WERI-Rb-1 (cell line): ENCODE measurements around the gene IQCM.
"Not testable (repeated sequence)": the region's sequence is repeated elsewhere in the genome, so short reads cannot be mapped to it uniquely, and the experiment has no call there.

ENCODE experiments used
- DNase-seq: peaks from one replicate; pipeline ENCODE4 v3.0.0-alpha.2; 2020
- H3K27ac ChIP-seq: fragments of 250-450 bp; sonication (Bioruptor Pico); 2 replicates; pipeline ENCODE4 v1.5.1; 2020; ENCODE audit warnings: mild to moderate bottlenecking, moderate library complexity
- H3K27me3 ChIP-seq: fragments of 250-450 bp; sonication (Bioruptor Pico); 2 replicates; pipeline ENCODE4 v1.5.1; 2021; ENCODE audit warnings: mild to moderate bottlenecking, low read depth, moderate library complexity; ENCODE audit not compliant: insufficient read depth, severe bottlenecking
- H3K36me3 ChIP-seq: fragments of 250-450 bp; sonication (Bioruptor Pico); 2 replicates; pipeline ENCODE4 v1.5.1; 2020; ENCODE audit warnings: mild to moderate bottlenecking, moderate library complexity
- H3K4me3 ChIP-seq: 2 replicates; pipeline ENCODE4 v1.5.1; 2011; ENCODE audit warnings: low read depth, mild to moderate bottlenecking, control low read depth, low read length
- H3K9me3 ChIP-seq: fragments of 250-450 bp; sonication (Bioruptor Pico); 2 replicates; pipeline ENCODE4 v1.5.1; 2021; ENCODE audit warnings: mild to moderate bottlenecking, moderate library complexity; ENCODE audit not compliant: severe bottlenecking
- CTCF ChIP-seq: IDR thresholded peaks from 2 replicates; pipeline ENCODE4 v1.5.1; 2011; ENCODE audit warnings: low read depth, mild to moderate bottlenecking, control low read depth, inconsistent platforms, low read length

IQCM gene

GRCh38 chr4:149345424-149345823, 470.2 kb downstream of the IQCM start:
- Histone ChIP-seq H3K9me3 (no peaks in the 10 kb centered on the region), H3K36me3 (no peaks in the 10 kb centered on the region), H3K4me3 (no peak overlapping the region), H3K27ac (no peak overlapping the region), H3K27me3 (no peaks in the 10 kb centered on the region)
- no peak for TF ChIP-seq CTCF
- DNase-seq = no peak

DNA sequence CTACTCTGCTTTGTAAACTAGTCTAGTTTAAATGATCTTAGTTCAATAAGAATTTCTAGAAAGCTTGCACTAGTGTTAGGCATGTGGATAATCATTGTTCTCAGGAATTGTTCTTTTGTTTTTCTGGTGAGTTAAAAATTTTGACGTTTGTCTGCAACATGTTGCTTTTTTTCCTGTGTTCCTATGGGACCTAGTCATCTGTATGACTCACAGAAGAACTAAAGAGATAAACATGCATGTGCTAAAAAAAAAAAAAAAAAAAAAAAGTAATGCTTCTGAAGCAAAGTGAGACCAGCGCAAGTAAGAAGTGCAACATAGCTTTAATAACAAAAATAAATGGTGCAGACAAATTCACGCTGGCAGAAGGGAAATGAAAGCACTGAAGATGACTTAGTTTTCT, 471.2 kb downstream of the IQCM start:
- H3K9me3 ChIP-seq = no peaks in the 10 kb centered on the region
- no peak overlapping the region for H3K27ac ChIP-seq
- no peak for DNase-seq
- H3K4me3 ChIP-seq = no peak overlapping the region
- H3K36me3 ChIP-seq = no peaks in the 10 kb centered on the region
- TF ChIP-seq CTCF = no peak
- no peaks in the 10 kb centered on the region for H3K27me3 ChIP-seq

DNA sequence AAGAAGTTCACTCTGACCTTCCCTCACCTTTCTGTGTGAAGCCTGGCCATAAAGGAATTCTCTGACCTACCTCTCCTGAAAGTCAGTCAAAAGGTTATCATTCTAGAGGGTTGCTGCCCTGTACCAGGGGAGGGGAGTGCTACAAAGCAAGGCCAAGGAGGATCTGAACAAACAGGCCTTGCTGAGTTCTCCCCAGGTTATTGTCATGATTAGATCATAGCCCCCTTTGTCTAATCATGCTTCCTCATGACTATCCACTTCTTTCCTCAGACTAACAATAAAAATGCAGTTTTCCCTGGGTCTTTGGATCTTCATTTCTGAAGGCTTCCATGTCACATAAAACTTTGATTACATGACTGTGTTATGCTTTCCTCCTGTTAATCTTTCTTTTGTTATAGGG, 472.0 kb downstream of the IQCM start:
- no peak for DNase-seq
- Histone ChIP-seq H3K27ac (no peak overlapping the region), H3K36me3 (no peaks in the 10 kb centered on the region), H3K27me3 (no peaks in the 10 kb centered on the region), H3K9me3 (no peaks in the 10 kb centered on the region), H3K4me3 (no peak overlapping the region)
- TF ChIP-seq CTCF = no peak

DNA sequence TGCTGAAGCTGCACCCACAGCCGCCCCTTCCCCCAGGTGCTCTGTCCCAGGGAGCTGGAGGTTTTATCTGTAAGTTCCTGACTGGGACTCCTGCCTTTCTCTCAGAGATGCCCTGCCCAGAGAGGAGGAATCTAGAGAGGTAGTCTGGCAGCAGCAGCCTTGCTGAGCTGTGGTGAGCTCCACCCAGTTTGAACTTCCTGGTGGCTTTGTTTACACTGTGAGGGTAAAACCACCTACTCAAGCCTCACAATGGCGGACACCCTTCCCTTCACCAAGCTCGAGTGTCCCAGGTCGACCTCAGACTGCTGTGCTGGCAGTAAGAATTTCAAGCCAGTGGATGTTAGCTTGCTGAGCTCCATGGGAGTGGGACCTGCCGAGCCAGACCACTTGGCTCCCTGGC, 474.5 kb downstream of the IQCM start:
- not testable (repeated sequence) for H3K9me3 ChIP-seq, H3K4me3 ChIP-seq, H3K27me3 ChIP-seq, H3K27ac ChIP-seq, H3K36me3 ChIP-seq, DNase-seq

- no peaks in the 10 kb centered on the region for H3K36me3 ChIP-seq
- TF ChIP-seq CTCF = no peak
- no peaks in the 10 kb centered on the region for H3K27me3 ChIP-seq
- DNase-seq = no peak
- no peak overlapping the region for H3K27ac ChIP-seq
- no peak overlapping the region for H3K4me3 ChIP-seq
- H3K9me3 ChIP-seq = no peaks in the 10 kb centered on the region
These were observed 487.5 kb downstream of the IQCM start for GRCh38 chr4:149328161-149328560.

DNA sequence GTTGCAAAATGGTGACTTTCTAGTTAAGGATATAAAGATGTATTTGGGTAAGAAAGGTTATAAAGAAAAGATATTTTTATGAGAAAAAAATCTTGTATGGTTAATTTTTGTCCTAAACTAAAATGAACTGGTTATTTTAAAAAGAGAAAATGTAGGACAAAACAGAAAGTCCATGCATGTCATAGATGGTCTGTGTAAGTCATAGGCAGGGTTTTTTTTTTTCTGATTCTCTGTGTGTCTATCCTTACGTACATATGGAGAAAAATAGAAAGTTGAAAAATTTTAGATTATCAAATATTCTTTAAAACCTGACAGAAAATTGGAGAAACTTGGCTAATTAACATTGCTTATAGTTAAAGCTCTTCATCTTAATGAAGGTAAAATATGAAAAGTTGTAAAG, 493.4 kb downstream of the IQCM start:
- H3K27ac ChIP-seq = no peak overlapping the region
- no peak for DNase-seq
- no peaks in the 10 kb centered on the region for H3K27me3 ChIP-seq
- TF ChIP-seq CTCF = no peak
- H3K4me3 ChIP-seq = no peak overlapping the region
- H3K36me3 ChIP-seq = no peaks in the 10 kb centered on the region
- H3K9me3 ChIP-seq = peaks cover 10% of the 10 kb centered on the region
